ENCODE measurements around the gene AKT1S1.

AKT1S1 gene

DNA sequence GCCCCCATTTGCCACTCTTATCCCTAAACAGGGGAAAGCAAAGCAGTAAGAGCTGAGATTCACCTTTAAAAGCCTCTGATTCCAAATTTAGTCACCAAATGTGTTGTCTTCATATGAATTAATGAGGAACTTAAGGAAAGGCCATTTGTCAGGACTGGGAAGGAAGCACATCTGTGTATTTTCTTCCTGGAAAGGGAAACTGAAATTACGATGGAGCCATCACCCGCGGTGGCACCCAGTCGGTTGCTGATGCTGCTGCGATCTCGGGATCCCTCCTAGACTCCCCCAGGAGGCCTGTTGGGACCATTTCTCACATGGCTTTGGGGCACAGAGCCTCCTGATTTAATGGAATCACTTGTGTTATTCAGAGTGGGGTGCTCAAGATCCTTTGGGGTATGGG lies 27.0 kb upstream of the AKT1S1 start:
- Histone ChIP-seq H3K4me3 (ENCODE audit: low read depth, low read length) (no peak overlapping the region), H3K9me3 (ENCODE audit: control insufficient read depth, insufficient read depth, low read depth, low read length) (no peaks in the 10 kb centered on the region), H3K36me3 (ENCODE audit: control insufficient read depth, insufficient read depth, low read length) (peaks cover 24% of the 10 kb centered on the region), H3K27ac (ENCODE audit: low read depth, low read length) (no peak overlapping the region), H3K4me1 (ENCODE audit: control insufficient read depth, insufficient read depth, low read length) (no peaks in the 10 kb centered on the region; the same call in 1 of the 2 replicates), H3K9ac (ENCODE audit: low read length) (no peak overlapping the region), H3K27me3 (ENCODE audit: control insufficient read depth, insufficient read depth, low read length) (no peaks in the 10 kb centered on the region)

DNA sequence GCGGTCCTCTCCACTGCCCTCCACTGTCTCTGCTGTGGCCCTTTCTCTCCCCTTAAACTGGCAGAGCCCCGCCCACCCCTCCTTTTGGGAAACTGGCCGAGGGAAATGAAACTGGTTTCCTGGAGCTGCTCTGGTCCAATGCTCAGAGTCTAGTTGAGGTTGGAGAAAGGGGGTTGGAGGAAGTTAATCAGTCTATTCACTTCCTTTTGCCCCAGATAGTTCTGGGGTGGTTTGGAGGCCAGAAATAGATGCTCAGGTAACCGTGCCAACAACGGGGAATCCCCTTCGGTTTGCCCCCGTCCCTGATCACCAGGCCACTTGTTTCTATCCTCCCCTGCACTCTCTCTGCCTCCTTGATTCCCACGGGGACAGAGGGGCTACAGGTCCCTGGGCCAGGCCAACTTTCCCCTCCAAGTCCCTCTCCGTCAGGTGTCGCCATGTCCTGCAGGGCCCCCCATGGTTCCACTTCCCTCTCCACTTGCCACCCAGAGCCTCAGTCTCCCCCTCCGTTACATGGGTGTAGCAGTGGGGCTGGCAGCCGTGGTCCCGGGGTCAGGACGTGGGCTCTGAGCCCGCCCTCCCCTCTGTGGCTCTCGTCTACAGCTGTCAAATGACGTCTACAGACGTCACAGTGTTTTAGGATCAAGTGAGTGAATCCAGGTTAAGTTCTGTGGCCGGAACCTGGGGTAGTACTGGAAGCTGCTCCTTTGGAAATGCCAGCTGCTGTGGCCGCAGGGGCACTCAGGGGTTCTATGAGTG lies 19.9 kb upstream of the AKT1S1 start, which contains the start of gene IL4I1:
IL4I1 (minus strand) TSS at position 25 of the 759 bp plus-strand sequence. CDS start 727 bp downstream, outside the sequence.
- H3K27ac ChIP-seq (ENCODE audit: low read depth, low read length), result no peak within 1 kb of the TSS
- H3K4me3 ChIP-seq (ENCODE audit: low read depth, low read length), result no peak within 1 kb of the TSS
- H3K27me3 ChIP-seq (ENCODE audit: control insufficient read depth, insufficient read depth, low read length), result peaks cover 12% of the 10 kb centered on the region

DNA sequence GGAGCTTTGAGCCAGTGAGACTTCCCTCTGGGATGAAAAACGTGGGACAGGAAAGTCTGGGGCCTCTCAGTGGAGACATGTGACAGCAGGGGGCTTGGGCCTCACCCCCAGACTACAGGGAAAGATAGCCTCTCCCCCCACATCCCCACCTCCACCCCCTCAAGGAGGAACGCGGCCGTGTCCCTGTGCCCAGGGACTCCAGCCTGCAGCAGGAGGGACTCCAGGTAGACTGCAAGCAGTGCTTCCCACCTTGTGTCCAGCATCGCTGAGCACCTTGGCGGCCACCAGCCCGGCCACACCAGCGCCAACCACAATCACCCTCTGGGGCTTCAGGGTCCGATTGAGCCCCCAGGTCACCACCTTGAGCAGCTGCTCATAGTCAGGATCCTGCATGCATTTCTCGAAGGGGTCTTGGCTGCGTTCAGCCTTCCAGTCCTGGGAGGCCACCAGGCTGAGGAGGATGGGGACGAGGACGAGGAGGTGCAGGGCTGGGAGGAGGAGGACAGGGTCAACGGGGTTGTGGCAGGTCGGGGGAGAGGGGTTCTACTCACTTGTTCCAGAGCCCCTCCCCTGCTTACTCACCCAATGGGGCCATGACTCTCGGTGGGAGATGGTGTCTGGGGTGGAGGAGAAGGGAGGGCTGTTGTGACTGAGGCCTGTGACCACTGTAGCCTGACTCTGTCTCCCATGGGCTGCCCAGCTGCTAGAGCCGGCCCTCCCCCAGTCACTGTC lies 18.6 kb upstream of the AKT1S1 start:
- H3K36me3 ChIP-seq (ENCODE audit: control insufficient read depth, insufficient read depth, low read length), result no peaks in the 10 kb centered on the region
- H3K27ac ChIP-seq (ENCODE audit: low read depth, low read length), result no peak overlapping the region
- no peak overlapping the region for H3K9ac ChIP-seq (ENCODE audit: low read length)
- H3K27me3 ChIP-seq (ENCODE audit: control insufficient read depth, insufficient read depth, low read length), result peaks cover 15% of the 10 kb centered on the region
- H3K4me3 ChIP-seq (ENCODE audit: low read depth, low read length), result no peak overlapping the region
- peaks cover 12% of the 10 kb centered on the region; the same call in 1 of the 2 replicates for H3K4me1 ChIP-seq (ENCODE audit: control insufficient read depth, insufficient read depth, low read length)
- H3K9me3 ChIP-seq (ENCODE audit: control insufficient read depth, insufficient read depth, low read depth, low read length), result no peaks in the 10 kb centered on the region

More for the DNA sequence above, 19.9 kb upstream of the AKT1S1 start, which contains the start of gene IL4I1:
- no peaks in the 10 kb centered on the region for H3K9me3 ChIP-seq (ENCODE audit: control insufficient read depth, insufficient read depth, low read depth, low read length)
- H3K36me3 ChIP-seq (ENCODE audit: control insufficient read depth, insufficient read depth, low read length), result no peaks in the 10 kb centered on the region
- peaks cover 8% of the 10 kb centered on the region; the same call in 1 of the 2 replicates for H3K4me1 ChIP-seq (ENCODE audit: control insufficient read depth, insufficient read depth, low read length)
- H3K9ac ChIP-seq (ENCODE audit: low read length), result peak within 1 kb of the TSS; percentile 26

DNA sequence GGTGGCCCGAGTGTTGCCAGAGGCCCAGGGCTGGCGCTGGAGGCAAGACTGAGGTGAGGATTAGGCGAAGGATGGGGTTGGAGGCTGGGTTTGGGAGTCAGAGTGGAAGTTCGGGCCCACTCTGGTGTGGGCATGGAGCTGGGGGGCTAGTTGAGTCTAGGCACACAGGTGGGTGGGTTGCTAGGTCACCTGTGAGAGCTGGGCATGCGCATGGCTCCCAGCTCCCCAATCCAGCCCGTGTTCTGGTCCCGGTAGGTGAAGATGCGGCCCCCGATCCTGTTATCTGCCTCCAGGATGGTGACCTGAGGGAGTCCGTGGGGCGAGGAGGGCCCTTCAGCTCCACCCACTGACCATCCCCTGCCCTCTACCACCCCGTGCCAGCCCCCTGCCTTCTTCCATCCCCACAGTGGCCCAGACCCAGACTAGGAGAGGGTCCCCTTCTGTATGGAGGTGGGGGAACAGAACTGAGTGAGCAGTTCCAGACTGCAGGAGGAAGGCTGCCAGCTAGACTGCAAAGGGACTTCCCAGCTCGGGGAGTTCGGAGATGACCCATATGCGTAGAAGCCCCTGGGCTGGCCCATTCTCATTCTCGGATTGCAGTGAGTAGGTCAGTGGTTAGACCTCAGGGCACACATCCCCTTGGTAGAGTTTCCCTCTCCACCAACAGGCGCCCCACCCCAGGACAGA lies 17.9 kb upstream of the AKT1S1 start:
- Histone ChIP-seq H3K9me3 (ENCODE audit: control insufficient read depth, insufficient read depth, low read depth, low read length) (no peaks in the 10 kb centered on the region), H3K36me3 (ENCODE audit: control insufficient read depth, insufficient read depth, low read length) (no peaks in the 10 kb centered on the region), H3K4me3 (ENCODE audit: low read depth, low read length) (no peak overlapping the region), H3K27ac (ENCODE audit: low read depth, low read length) (no peak overlapping the region), H3K4me1 (ENCODE audit: control insufficient read depth, insufficient read depth, low read length) (peaks cover 12% of the 10 kb centered on the region; the same call in 1 of the 2 replicates), H3K27me3 (ENCODE audit: control insufficient read depth, insufficient read depth, low read length) (peaks cover 15% of the 10 kb centered on the region), H3K9ac (ENCODE audit: low read length) (no peak overlapping the region)

DNA sequence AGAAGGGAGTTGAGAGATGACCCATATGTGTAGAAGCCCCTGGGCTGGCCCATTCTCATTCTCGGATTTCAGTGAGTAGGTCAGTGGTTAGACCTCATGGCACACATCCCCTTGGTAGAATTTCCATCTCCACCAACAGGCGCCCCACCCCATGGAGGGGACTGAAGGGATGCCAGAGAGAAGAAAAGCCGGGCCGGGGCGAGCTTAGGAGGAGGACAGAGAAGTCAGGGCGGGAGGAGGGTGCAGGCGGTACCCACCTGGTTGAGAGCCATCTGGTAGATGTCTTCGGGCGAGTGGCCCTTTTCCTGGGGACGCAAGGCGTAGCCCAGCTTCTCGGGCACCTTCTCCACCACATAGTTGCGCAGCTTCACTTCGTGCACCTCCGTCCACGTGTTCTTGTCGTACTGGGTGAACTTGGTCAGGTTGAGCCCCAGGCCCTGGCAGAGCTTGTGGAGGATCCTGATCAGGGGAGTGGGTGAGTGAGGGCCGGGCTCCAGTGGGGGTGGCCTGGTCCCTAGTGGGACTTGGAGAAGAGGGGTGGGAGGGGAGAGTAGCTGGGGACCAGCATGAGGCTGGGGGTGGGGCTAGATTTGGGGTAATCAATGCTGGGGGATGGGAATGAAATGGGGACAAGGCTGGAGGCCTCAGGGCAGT lies 17.0 kb upstream of the AKT1S1 start:
- peaks cover 12% of the 10 kb centered on the region; the same call in 1 of the 2 replicates for H3K4me1 ChIP-seq (ENCODE audit: control insufficient read depth, insufficient read depth, low read length)
- no peak overlapping the region for H3K9ac ChIP-seq (ENCODE audit: low read length)
- no peak overlapping the region for H3K27ac ChIP-seq (ENCODE audit: low read depth, low read length)
- no peaks in the 10 kb centered on the region for H3K9me3 ChIP-seq (ENCODE audit: control insufficient read depth, insufficient read depth, low read depth, low read length)
- no peaks in the 10 kb centered on the region for H3K36me3 ChIP-seq (ENCODE audit: control insufficient read depth, insufficient read depth, low read length)
- no peak overlapping the region for H3K4me3 ChIP-seq (ENCODE audit: low read depth, low read length)
- H3K27me3 ChIP-seq (ENCODE audit: control insufficient read depth, insufficient read depth, low read length), result peaks cover 20% of the 10 kb centered on the region

DNA sequence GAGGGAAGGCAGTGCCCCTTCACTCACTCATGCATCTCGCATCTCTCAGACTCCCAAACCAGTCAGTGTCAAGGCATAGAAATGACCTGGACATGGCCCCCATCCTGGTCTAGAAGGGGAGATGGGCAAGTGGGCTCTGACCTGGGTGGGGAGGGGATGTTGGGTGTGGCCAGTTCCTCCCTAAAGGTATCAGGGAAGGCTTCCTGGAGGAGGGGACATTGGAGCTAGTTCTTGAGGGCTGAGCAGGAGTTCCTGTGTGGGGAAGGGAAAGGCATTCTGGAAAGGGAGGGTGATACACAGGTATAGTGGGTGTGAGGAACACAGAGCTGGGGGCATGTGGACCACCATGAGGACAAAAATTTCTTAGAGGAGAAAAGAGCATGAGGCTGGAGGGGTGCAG lies 15.6 kb upstream of the AKT1S1 start:
- no peak overlapping the region for H3K27ac ChIP-seq (ENCODE audit: low read depth, low read length)
- no peaks in the 10 kb centered on the region for H3K9me3 ChIP-seq (ENCODE audit: control insufficient read depth, insufficient read depth, low read depth, low read length)
- H3K4me1 ChIP-seq (ENCODE audit: control insufficient read depth, insufficient read depth, low read length), result peaks cover 12% of the 10 kb centered on the region; the same call in 1 of the 2 replicates
- peaks cover 22% of the 10 kb centered on the region for H3K27me3 ChIP-seq (ENCODE audit: control insufficient read depth, insufficient read depth, low read length)
- H3K4me3 ChIP-seq (ENCODE audit: low read depth, low read length), result no peak overlapping the region
- H3K9ac ChIP-seq (ENCODE audit: low read length), result no peak overlapping the region
- peaks cover 2% of the 10 kb centered on the region; the same call in 1 of the 2 replicates for H3K36me3 ChIP-seq (ENCODE audit: control insufficient read depth, insufficient read depth, low read length)

DNA sequence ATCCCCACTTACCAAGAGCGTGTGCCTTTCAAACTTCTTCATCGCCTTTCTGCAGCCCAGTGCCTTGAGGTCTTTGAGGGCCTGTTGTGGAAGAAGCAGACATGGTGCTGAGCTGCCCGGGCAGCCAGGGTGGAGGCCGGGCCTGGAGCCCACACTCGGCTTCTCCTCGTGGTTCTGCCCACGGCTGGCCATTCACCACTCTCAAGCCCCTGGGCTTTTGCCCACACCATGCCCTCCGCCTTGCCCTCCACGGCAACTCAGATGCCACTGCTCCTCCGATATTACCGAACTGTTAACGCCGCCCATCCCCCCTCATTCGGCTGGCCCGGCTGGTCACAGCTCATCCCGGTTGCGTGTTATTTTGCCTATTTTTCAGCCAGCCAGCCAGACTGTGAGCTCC lies 14.2 kb upstream of the AKT1S1 start:
- Histone ChIP-seq H3K4me3 (ENCODE audit: low read depth, low read length) (no peak overlapping the region), H3K4me1 (ENCODE audit: control insufficient read depth, insufficient read depth, low read length) (peaks cover 4% of the 10 kb centered on the region; the same call in 1 of the 2 replicates), H3K27me3 (ENCODE audit: control insufficient read depth, insufficient read depth, low read length) (peaks cover 19% of the 10 kb centered on the region)

DNA sequence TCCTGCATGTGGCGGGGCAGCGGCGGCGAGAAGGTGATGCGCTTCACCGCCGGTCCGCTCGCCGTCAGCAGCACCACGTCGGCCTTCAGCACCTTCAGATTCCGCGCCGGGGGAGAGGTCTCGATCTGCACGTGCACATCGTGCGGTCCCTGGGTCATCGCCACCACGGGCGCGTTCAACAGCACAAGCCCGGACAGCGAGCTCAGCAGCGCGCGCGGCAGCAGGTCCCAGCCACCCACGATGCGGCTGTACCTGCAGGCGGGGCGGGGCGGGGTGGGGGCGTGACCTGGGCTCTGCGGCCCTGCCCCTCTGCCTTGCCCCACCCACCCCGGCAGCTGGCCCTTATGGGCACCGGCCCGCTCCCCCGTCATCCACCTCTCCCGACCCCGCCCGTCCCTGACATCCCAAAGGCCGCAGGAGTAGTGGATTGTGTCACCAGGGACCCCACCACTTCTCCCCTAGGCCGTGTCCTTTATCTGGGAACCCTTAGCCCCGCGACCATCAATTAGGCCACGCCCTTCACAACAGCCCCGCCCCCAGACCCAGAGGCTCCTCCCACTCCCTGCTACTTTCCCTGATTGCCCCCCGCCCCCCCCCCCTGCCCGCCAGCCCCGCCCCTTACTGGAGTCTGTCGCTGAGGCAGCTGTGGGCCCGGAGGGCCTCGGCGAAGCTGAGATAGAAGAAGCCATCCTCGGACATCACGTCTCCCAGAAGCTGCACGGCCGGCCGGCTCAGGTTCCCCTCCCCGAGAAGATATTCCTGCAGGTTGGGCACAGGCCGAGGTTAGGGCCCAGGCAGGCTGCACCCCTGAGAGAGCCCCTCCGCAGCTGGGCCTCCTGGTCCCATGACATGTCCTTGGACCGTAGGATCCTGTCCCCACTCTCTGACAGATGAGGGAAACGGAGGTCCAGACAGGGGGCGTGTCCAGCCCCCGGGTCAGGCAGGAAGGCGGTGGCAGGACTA lies 13.5 kb upstream of the AKT1S1 start:
- peak overlapping the region; percentile 66 for H3K4me3 ChIP-seq (ENCODE audit: low read depth, low read length)
- H3K27me3 ChIP-seq (ENCODE audit: control insufficient read depth, insufficient read depth, low read length), result peaks cover 19% of the 10 kb centered on the region
- H3K9me3 ChIP-seq (ENCODE audit: control insufficient read depth, insufficient read depth, low read depth, low read length), result no peaks in the 10 kb centered on the region
- H3K4me1 ChIP-seq (ENCODE audit: control insufficient read depth, insufficient read depth, low read length), result peaks cover 4% of the 10 kb centered on the region; the same call in 1 of the 2 replicates
- H3K27ac ChIP-seq (ENCODE audit: low read depth, low read length), result no peak overlapping the region
- H3K36me3 ChIP-seq (ENCODE audit: control insufficient read depth, insufficient read depth, low read length), result peaks cover 11% of the 10 kb centered on the region; the same call in 1 of the 2 replicates
- H3K9ac ChIP-seq (ENCODE audit: low read length), result no peak overlapping the region

More for the DNA sequence above, 14.2 kb upstream of the AKT1S1 start:
- peaks cover 6% of the 10 kb centered on the region; the same call in 1 of the 2 replicates for H3K36me3 ChIP-seq (ENCODE audit: control insufficient read depth, insufficient read depth, low read length)
- H3K9me3 ChIP-seq (ENCODE audit: control insufficient read depth, insufficient read depth, low read depth, low read length), result no peaks in the 10 kb centered on the region
- H3K27ac ChIP-seq (ENCODE audit: low read depth, low read length), result no peak overlapping the region
- H3K9ac ChIP-seq (ENCODE audit: low read length), result no peak overlapping the region

DNA sequence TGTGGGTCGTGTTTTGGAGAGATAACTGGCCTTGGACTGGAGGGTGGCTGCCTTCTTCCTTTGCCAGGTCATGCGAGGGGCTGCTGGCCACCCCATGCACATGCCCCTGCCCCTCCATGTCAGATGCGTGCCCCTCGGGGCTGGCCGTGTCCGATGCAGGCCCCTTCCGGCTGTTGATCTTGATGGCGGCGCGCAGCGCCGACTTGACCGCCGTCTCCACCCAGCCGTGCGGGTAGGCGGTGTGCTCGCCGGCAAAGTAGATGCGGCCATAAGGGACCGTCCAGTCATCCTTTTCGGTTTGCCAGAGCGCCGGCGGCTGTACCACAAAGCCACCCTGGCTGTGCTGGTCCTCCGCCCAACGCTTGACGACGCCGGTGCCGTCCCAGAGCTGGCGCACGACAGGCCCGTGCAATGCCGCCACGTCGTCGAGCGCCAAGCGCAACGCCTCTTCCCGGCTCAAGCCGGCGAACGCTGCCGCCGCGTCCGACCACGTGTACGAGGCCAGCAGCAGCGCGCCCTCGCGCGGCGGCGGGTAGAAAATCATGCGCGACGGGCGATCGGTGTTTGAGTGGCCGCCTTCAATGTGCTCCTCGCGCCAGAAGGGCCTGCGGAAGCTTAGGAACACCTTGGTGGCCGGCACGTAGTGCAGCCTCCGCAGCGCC lies 12.7 kb upstream of the AKT1S1 start:
- Histone ChIP-seq H3K27me3 (ENCODE audit: control insufficient read depth, insufficient read depth, low read length) (peaks cover 19% of the 10 kb centered on the region), H3K9ac (ENCODE audit: low read length) (no peak overlapping the region), H3K4me3 (ENCODE audit: low read depth, low read length) (peak overlapping the region; percentile 66), H3K27ac (ENCODE audit: low read depth, low read length) (no peak overlapping the region), H3K36me3 (ENCODE audit: control insufficient read depth, insufficient read depth, low read length) (peaks cover 18% of the 10 kb centered on the region), H3K9me3 (ENCODE audit: control insufficient read depth, insufficient read depth, low read depth, low read length) (no peaks in the 10 kb centered on the region), H3K4me1 (ENCODE audit: control insufficient read depth, insufficient read depth, low read length) (peaks cover 4% of the 10 kb centered on the region; the same call in 1 of the 2 replicates)
